Activated gamma-delta T cell (primary cell): ENCODE measurements around the gene GNLY.
"Not testable (repeated sequence)": the region's sequence is repeated elsewhere in the genome, so short reads cannot be mapped to it uniquely, and the experiment has no call there.

Experiments used
- DNase-seq: peaks from one replicate; lab custom pipeline; 2025; lab: John Stamatoyannopoulos, UW

GNLY gene

DNA sequence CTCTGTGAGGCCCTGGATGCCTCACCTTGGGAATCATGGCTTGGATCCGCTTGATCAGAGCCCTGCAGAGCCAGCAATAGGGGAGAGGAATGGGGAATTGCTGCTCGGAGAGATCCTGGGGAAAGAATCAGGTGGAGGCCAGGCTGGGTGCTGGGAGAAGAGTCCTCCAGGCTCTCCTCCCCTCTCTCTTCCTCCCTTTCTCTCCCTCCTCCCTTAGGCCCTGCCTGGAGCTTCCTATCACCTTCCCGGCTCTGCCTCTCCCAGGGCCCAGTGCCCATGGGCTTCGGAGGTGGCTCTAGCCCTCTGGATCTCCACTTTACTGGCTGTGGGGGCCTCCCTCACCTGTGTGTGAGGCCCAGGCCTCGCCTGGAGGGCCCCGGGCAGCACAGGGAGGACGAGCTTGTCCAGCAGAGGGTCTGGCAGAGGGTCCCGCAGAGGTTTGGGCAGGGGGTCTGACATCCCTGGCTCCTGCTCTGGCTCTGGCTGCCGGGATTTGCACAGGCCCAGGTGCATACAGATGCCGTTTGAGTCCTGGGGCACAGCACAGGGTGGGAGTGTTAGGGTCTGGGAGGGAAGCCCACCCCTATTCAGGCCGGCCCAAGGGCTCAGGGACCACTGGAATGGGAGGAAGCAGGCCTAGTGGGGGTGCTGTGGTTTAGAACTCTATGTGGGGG, 28.8 kb upstream of the GNLY start:
- DNase-seq = no peak

DNA sequence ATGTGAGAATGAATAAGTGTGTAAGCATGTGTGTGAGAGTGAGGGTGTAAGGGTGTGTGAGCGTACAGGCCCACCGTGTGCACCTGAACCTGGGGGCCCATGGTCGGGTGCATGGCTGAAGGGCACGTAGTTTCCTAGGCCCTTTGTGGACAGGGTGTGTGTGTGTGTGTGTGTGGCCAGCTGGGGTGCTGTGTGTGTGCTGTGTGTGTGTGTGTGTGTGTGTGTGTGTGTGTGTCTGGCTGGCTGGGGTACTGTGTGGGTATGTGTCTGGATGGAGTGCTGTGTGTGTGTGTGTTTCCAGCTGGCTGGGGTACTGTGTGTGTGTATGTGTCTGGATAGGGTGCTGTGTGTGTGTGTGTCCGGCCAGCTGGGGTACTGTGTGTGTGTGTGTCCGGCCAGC, 28.1 kb upstream of the GNLY start:
- DNase-seq = no peak

DNA sequence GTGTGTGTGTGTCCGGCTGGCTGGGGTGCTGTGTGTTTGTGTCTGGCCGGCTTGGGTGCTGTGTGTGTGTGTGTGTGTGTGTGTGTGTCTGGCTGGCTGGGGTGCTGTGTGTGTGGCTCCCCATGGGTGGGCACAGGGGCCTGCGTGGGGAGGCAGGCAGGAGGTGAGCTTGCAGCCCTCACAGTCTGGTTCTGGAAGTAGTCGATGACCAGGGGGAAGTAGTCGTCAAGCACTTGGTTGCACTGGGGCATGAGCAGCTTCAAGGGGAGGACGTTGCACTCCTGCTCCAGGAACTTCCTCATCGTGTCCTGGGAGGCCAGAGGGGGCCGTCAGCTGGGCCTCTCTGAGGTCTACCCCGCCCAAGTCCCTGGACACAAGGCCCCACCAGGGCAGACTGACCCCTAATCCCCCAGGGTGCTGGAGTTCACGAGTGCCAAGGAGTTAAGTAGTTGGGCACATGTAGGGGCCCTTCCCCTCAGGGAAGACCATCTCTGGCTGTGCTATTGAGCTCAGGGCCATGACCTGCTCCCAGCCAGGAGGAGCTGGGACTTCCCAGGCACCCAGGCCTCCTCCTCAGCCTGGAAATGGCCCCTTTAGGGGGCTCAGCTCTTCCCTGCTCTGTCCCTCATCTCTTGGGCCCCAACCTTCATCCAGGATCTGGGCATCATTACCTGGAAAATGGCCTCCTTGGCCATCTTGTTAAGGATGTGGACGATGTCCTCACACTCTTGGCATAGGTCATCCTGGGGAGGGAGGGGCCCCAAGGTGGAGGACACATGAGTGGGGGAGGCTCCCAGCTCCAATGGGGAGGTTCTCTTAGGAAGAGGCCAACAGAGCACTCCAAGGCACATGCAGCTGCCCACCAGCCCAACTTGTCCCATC, 27.5 kb upstream of the GNLY start:
- DNase-seq = no peak

DNA sequence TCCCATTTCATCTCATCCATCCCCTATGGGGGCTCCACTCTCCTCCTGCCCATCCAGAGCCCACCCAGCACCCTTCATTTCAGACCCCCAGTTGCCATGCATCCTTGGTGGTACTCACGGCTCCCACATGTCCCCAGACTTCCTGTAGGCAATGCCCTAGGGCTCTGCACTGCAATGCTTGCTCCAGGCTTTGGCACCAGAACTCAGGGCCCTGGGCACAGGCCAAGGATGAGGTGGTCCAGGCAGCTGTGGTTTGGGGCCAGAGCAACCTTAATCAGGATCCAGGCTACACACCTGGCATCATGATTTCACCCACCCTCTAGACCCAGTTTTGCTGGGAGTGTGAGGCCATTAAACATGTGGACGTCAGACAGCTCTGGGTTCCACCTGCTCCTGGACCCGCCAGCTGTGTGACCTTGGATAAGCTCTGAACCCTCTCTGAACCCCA, 26.6 kb upstream of the GNLY start:
- DNase-seq = no peak

DNA sequence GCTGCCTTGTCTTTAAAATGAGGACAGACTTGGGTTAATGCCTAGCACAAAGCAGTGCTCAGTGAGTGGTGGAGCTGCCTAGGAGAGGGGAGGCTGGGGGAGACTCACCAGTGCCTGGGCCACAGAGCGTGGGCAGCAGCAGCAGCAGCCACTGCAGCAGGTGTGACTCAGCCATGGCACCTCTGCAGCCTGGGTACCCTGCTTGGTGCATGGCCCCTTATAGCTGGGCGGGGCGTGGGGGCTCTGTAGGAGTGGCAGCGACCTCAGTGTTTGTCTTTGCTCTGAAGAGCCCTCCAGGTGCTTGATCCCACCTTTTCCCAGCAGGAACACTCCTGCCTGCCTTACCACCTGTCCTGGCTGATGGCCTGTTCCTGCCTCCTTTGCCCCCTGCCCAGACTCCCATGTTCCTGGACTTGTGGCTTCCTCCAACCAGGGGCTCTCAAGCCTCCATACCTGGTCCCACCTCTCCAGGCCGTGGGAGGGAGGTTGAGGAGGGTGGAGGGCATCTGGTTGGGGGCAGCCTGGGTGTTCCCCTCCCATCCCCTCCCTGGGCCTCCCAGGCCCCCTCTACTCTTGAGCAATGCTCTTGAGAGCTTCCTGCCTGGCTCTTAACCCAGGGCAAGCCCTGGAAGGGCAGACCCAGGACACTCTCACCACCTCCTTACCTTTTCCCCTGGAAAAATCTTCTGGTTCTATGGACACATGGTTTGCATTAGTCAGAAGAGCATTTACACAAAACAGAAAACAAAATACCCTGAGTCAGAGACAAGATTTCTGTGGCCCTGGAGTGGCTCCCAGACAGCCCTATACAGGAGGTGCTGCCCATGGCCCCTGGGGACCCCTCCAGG, 25.9 kb upstream of the GNLY start, which contains the start of gene SFTPB:
SFTPB (minus strand) TSS at position 191 of the 848 bp plus-strand sequence; CDS start at position 175, 16 bp downstream.
- DNase-seq = no peak

DNA sequence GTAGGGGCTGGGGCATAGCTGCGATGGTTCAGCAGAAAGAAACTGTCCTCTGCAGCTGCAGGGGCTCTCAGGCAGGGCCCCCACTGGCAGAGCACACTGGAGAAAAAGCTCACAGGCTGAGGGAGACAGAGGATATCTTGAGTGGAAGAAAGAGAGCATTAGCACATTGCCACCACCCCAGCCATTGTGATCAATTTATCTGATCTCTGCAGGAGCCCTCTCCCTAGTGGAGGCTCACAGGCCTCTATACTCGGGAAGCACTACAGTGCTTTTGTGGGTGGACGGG, 25.4 kb upstream of the GNLY start:
- no peak for DNase-seq

DNA sequence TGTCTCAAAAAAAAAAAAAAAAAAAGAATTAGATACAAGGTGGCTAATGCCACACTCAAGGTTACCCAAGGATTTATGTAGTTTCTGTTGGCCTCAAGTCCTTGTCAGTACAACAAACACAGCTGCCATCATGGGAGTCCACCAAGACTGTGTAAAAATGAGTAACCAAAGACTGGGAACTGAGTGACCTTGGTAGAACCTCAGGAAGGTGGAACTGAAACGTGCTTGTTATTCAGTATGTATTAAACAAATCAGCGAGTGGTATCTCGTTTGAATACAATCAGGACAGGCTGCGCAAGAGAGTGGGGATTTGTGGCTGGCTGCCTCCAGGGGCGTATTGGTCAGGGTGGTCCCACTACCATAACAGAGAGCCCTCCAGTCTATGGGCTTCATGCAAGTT, 24.6 kb upstream of the GNLY start:
- DNase-seq = no peak

DNA sequence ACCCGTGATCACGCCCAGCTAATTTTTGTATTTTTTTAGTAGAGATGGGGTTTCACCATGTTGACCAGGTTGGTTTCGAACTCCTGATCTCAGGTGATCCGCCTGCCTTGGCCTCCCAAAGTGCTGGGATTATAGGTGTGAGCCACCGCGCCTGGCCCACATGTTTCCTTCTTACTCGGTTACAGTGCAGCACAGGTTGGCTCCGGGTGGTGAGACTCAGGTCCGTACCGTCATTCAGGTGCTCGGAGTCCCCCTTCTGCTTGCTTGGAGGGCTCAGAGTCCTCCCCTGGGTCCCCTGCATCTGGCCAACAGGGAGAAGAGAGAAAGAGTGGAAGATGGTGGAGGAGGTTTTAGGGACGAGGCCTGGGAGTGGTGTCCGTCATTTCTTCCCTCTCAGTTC, 23.7 kb upstream of the GNLY start:
- DNase-seq = not testable (repeated sequence)

DNA sequence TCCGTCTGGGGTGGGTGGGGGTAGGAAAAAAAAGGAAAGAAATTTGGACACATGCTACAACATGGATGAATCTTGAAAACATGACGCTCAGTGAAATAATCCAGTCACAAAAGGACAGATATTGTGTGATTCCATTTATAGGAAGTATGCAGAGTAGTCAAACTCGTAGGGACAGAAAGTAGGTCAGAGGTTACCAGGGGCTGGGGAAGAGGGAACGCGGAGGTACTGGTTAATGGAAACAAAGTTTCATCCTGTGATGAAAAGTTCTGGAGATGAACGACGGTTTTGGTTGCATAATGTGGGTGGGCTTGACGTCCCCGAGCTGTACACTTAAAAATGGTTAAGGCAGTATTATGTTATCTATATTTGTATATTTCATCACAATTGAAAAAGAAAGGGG, 21.7 kb upstream of the GNLY start:
- no peak for DNase-seq

DNA sequence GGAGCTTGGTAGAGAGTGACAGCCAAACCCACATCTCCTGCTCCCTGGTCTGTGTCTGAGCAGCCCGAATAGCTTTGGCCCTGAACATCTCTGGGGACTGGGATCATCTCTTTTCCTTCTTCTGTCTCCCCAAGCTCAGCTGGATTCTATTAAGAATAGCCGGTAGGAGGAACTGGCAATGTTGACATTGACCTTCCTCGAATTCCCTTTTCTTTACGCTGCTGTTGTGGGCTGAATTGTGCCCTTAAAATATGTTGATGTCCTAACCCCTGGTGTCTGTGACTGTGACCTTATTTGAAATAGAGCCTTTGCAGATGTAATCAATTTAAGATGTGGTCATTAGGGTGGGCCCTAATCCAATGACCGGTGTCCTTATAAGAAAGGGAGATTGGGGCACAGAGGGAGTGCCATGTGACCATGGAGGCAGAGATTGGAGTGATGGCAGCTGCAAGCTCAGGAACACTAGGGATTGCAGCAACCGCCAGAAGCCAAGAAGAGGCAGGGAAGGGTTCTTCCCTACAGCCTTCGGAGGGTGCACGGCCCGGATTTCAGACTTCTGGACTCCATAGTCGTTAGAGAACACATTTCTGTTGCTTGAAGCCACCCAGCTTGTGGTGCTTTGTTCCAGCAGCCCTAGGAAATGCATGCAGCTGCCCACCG, 20.3 kb upstream of the GNLY start:
- no peak for DNase-seq

DNA sequence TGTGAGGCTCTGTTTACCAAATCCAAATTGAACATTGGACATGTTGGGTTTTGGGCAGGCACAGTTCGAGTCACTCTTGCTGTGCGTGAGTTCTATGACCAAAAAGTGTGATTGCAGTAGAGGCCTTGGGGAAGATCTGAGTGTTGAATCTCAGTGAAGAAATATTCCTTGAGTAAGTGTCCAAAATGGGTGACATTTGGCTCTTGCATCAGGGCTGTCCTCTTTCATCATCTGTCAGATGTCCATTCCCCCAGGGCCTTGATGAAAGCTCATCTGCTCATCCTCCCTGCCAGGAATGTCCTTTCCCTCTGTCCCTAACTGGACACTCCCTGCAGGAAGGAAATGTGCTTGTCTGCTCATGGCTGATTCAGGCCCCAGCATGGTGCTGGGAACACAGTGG, 19.7 kb upstream of the GNLY start:
- DNase-seq = no peak

DNA sequence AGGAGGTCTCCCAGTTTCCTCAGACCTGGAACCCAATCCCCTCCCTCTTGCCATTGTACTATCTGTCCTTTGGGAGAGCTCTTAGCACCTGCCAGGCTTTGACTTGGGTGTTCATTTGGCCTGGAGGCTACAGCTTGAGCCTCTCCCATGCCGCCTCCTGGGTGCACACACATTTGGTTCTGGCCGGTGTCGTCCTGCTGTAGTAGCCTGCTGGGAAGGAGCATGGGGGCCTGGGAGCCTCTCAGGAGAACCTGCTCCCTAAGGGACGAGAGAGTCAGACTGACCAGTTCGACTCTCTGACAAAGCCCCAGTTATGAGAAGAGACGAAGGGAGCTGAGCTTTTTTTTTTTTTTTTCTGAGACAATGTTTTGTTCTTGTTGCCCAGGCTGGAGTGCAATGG, 18.7 kb upstream of the GNLY start:
- DNase-seq = no peak

DNA sequence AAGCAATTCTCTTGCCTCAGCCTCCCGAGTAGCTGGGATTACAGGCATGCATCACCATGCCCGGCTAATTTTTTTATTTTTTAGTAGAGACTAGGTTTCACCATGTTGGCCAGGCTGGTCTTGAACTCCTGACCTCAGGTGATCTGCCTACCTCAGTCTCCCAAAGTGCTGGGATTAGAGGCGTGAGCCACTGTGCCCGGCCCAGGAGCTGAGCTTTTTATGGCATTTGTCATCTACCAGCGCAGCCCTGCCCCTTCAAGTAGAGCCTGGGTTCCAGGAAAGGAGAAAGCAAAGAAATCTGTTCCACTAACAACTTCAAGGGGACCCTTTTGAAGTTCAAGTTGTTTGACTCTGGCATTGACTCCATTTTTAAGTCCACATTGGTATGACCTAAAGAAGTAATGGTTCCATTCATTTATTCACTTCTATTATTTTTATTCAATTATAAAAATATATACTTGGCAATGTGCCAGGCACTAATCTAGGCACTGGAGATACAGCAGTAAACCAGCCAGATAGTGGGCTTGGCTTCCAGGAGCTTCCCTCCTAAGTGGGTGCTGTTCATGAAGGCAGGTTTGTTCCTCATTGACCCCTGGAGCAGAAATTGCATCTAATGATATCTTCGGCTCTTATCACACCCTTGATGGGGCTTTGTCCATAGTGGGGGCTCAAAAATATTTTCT, 18.2 kb upstream of the GNLY start:
- no peak for DNase-seq

DNA sequence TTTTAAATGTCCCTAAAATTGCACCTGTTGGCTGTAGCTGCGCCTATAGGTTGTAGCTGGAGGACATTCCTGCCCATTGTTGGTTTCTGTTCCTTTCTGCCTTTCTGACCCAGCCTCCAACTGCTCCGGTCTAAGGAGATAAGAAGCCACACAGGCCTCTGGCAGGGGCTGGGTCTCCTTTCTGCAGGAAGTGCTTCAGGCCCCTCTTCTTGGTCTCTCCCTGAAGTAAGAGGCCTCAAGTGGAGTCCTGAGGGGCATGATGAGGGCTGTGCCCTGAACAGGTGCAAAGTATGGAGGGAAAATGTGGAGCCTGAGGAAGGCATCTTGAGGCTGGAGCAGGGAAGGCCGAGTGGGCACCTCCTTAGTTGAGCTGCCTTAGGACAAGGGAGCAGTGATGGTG, 15.8 kb upstream of the GNLY start:
- no peak for DNase-seq

DNA sequence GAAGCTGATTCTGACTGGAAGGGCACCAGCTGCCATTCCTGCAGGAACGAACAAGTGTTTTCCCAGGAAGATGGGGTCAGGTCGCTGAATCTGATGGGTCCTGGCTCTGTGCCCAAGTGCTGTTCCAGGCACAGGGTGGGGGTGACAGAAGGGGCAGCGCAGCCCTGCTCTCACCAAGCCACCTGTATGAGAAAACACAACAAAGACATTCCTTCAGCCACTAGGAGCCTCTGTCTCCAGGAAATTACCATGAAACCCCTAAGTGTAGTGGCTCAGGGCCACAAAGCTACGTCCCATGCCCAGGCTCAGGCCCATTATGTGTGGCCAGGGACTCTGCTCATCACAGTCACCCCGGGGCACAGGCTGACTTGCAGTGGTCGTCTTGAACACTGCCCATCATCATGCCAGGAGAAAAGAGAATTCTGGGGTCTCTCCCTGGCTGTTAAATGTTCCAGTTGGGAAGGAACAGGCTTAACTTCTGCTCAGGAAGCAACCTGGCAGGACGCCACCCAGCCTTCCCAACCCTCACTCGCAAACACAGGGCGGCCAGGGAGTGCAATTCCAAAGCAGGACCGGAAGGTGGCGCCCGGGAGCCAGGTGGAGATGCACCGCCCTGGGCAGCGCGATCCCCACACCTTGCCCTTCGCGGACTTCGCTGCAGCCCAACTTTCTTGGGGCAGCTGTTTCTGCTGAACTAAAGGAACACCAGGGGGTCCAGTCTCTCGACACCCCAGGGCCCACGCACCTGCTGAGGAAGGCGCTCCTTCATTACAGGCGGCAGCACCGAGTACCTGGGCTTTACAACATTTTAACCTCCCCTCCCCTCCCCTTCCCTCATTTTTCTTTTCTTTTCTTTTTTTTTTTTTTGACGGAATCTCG, 15.1 kb upstream of the GNLY start:
- DNase-seq = peak; percentile 42

DNA sequence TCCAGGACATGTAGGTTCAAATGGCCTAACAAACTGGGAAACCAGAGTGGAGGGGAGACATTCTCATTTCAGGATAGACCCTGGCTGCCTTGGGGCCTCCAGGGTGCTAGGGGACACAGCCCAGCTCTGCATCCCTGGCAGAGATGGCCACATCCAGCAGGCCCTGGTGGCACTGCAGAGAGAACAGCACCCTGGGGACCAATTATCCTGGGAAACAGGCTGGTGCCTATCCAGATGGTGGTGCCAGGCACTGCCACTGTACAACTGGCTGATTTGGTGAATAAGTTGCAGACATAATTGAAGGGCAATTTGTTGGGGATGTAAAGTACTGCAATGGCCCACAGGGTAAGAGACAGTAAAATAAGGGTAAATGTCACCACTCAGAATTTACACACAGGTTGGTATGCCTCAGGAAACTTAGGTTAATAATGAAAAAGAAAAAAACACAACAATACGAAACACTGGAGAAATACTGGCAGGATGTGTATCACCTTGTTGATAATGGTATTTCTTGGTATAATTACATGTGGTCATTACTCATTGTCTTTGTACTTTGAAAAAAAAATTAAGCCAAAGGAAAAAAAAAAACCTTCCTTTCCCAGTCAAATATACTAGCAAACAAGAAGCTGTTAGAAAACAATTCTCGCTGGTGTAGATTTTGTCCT, 13.3 kb upstream of the GNLY start:
- DNase-seq = no peak

DNA sequence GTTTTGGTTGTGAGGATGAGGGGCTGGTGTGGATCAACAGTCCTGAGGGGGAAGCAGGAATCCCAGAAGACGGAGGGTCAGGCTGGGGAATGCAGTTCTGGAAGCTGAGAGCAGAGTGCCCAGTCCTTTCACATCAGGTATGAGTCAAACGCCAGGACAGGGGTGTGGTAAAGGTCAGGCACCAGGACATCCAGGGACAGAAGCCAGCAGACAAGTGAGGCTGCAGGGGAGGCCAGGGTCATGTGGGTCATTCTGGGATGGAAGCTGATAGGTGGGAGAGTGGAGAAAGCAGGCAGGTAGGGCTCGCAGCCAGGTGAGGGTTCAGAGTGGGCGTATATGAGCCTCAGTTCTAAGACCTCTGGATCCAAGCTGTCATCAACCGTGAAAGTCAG, 12.8 kb upstream of the GNLY start:
- no peak for DNase-seq

DNA sequence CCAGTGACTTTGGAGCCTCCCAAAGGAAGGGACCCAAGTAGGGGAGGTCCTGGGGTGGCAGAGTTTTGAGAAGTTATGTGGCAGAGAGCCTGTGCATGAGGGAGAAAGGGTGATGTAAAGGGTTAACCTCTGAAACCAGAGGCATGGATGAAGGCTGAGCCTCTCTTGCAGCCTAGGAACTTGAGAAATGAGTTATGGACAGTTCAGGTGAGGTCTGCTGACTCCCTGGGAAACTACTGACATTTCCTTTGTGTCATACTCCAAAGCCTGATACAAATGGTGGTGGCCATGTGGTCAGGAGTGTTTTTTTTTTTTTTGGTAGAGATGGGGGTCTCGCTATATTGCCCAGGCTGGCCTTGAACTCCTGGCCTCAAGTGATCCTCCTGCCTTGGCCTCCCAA, 12.4 kb upstream of the GNLY start:
- DNase-seq = no peak

DNA sequence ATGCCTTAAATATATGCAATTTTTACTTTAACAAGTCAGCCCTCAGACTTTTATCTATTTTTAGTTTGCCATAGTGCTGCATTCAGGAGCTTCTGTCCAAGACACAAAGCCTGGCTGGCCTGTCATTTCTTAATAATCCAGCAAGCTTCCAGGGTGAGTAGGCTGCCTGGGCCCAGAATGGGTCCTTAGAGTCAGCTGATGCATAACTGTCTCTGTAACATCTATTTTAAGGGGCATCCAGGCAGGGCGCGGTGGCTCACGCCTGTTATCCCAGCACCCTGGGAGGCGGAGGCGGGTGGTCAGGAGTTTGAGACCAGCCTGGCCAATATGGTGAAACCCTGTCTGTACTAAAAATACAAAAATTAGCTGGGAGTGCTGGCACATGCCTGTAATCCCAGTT, 11.8 kb upstream of the GNLY start:
- DNase-seq = no peak

DNA sequence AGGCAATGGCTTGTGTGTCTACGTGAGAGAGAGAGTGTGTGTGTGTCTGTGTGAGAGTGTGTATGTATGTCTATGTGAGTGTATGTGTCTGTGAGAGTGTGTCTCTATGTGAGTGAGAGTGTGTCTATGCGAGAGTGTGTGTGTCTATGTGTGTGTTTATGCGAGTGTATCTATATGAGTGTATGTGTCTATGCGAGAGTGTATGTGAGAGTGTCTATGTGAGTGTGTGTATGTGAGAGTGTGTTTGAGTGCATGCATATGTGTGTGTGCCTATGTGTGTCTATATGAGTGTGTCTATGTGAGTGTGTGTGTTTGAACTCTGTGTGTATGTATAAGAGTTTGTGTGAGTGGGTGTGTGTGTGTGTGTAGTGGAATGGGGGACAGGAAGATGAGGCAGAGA, 9.8 kb upstream of the GNLY start:
- DNase-seq = no peak
